Measurements from ENCODE around the gene TNFRSF1A.
"Not testable (repeated sequence)": the region's sequence is repeated elsewhere in the genome, so short reads cannot be mapped to it uniquely, and the experiment has no call there.

Gene TNFRSF1A

GRCh38 chr12:6356374-6356820, 14.5 kb upstream of the TNFRSF1A start:
- no peak for DNase-seq (ENCODE audit: low spot score)

DNA sequence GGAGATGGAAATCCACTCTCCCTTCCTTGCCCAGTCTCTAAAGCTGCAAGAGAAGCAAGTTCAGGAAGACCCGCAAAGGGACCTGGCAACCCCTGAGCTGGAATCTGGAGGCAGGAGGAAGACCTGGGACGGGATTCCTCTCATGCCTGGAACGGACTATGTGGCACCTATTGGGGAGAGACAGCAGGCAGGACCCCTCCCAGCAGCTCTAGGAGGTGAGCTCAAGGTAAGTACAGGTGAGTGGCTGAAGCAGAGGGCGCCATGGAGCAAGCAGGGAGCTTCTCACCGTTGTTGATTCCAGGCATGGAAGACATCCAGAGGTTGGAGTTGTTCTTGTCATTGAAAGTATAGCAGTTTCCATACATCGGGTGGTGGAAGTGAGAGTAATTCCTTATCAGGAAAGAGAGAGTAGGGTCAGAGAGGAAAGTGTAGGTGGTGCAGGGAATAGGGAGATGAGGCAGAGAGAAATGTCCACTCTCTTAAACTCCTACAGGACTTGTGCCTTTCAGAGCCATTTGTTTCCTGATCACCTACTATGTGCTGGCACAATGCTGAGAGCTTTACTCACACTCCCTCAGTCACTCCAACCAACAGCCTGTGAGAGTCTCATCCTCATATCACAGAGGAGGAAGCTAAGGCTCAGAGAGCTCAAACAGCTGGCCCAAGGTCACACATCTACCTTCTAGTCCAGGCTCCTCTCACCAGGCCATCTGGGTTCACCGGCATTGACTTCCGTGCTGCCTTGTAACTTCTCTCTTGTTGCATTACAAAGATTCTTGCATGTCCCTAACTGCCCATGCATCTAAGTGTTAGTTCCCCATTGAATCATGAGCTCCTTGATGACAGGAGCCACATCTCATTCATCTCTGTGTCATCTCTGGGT, 13.9 kb upstream of the TNFRSF1A start:
- no peak for DNase-seq (ENCODE audit: low spot score)

DNA sequence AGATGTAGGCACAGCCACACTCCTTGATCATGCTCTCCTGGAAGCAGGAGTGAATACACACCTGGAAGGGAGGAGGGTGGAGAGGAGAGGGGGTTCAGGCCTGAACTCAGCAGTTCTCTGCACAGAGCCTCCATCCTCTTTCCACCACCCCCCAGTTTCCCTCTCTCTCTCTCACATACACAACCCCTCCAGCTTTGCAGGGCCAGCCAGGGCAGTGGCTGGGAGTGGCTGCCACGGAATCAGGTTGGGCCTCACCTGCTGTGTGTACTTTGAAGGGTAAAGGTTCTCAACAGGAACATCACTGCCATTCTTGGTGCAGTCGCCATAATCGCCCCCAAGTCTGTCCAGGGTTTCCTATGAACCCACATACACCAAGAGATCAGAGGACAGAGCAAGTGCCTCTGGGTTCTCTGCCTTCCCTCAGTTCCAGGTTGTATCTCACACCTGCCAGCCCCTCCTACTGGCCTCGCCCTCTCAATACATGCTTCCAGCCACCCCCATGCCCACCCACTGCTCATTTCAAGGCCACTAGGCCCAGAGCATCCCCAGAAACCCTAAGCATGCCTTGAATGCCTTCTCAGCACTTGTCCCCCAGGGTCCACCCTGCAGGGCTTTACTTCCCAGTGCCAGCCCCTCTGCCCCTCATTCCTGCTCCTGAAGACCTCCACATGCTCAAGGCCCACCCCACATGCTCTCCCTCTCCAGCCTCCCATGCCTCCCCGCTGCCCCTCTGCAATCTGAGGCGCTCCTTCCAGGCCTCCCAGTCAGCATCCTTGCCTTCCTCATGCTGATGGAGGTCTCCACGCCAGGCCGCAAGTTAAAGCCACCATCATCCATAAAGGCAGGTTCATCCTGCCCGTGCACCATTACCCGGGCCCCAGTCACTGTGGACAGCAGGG, 12.9 kb upstream of the TNFRSF1A start:
- DNase-seq (ENCODE audit: low spot score): no peak

DNA sequence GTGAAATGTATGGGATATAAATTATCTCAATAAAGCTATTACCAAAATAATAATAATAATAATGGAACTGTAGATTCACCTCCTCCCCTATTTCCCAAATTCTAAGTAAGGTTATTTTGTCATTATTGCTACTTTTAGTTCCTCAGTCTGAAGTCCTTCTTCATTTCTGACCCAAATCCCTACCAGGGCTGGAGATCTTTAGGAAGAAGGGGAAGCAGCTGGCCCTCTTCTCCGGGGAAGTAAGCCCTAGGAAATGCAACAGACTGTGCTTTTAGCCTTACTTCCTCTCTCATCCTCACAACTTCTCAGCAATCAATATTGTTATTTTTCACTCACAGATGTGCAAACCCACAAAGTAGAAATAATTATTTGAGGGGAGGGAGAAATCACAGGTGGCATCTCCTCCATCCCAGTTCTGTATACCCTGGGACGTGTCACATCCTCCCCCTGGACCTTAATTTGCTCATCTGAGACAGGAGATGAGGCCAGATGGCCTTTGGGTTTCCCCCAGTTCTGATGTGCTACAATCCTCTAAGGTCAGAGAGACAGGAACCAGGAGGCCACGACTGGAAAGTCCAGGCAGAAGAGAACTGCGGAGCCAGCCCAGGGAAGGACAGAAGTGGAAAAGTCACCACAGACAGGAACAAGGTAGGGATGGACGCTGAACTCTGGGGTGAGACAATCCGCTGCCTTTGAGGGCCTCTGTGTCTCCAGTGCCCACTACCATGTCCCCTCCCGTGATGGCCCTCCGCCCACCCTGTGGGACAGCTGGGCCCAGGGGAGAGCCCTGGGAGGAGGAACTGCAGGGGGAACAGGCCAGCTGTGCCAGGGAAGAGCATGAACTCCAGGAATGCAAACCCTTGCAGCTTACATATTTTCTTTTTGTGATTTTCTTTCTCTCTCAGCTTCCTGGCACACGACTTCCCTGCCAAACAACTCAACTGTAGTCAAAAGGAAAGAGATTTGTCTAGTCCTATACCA, 10.6 kb upstream of the TNFRSF1A start:
- DNase-seq (ENCODE audit: low spot score): no peak

DNA sequence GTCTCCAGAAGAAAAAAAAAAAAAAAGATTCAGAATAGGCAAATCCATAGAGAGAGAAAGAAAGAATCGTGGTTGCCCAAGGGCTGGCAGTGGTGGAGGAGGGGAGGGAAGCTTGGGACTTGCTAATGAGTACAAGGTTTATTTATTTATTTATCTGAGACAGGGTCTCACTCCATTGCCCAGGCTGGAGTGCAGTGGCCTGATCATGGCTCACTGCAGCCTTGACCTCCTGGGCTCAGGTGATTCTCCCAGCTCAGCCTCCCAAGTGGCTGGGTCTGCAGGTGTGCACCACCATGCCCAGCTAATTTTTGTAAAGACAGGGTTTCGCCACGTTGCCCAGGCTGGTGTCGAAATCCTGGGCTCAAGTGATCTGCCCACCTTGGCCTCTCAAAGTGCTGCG, 9.7 kb upstream of the TNFRSF1A start:
- no peak for DNase-seq (ENCODE audit: low spot score)

GRCh38 chr12:6347367-6348338, 5.8 kb upstream of the TNFRSF1A start:
- no peak for DNase-seq (ENCODE audit: low spot score)

DNA sequence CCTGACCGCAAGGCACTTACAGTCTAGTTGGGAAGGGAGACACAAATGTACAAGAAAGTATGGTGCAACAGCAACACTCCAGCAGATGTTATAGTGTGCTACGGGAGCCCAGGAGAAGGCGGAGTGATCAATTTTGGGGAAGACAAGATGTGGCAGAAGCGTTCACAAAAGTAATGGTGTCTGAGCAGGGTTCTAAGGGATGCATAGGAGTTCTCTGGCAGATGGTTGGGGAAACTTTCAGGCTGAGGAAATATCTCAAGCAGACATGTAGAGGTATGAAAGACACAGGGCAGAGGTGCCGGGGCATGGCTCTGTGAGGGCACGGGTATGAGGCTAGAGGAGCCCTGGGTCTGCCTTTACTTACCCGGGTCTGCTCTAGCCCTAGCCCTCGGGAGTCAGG, 5.1 kb upstream of the TNFRSF1A start:
- no peak for DNase-seq (ENCODE audit: low spot score)

GRCh38 chr12:6346235-6346832, 4.5 kb upstream of the TNFRSF1A start:
- DNase-seq (ENCODE audit: low spot score): no peak

DNA sequence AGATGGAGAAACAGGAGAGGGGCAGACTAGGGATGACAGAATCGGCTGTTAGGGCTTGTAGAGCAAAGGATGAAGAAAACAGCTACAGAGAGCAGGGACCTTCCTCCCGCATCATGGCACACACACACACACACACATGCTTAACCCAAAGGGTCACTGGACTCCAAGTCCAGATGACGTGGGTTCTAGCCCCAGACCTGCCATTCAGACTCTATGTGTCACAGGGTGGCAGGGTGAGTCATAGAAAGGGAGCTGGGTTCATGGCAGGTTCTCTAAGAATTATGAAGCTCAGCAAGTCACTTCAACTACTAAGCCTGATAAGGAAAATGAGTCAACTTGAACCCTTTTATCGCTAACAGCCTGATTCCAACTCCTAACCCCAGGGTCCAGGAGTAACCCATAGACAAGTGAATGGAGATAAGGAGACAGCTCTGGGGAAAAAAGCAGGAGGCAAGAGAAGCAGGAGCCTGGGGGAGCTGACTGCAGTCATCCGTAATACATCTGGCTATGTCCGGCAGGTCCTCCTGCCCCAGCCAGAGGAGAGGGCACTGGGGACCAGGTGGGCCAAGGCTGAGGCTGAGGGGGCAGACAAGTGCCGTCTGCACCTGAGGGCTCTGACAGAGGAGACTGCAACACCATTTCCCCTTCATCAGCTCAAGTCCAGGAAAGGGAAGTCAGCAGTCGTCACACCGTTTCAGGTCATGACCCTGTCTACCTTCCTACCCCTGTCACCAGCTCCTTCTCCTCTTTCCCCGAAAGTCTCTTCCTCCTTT, 3.6 kb upstream of the TNFRSF1A start:
- peak; percentile 65 for DNase-seq (ENCODE audit: low spot score)

- not testable (repeated sequence) for DNase-seq (ENCODE audit: low spot score)
Measured at GRCh38 chr12:6344101-6344660, 2.3 kb upstream of the TNFRSF1A start.

DNA sequence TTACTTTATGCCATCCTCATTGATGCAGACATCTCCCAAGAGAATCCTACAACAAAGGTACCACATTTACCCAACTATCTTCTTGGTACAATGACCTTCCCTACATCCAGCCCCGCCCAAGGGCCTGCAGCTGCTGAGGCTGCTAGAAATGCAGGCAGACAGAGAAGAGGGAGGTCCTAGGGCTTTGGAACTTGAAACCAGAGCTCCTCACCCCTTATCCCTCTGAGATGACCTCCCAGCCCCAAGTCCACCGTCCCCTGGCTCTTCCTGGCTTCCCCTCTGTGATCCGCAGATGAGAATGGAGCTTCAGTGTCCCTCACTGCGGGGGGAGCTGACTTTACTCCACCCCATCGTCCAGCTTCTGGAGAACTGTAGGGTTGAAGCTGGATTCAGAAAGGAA, 1.6 kb upstream of the TNFRSF1A start:
- no peak for DNase-seq (ENCODE audit: low spot score)

DNA sequence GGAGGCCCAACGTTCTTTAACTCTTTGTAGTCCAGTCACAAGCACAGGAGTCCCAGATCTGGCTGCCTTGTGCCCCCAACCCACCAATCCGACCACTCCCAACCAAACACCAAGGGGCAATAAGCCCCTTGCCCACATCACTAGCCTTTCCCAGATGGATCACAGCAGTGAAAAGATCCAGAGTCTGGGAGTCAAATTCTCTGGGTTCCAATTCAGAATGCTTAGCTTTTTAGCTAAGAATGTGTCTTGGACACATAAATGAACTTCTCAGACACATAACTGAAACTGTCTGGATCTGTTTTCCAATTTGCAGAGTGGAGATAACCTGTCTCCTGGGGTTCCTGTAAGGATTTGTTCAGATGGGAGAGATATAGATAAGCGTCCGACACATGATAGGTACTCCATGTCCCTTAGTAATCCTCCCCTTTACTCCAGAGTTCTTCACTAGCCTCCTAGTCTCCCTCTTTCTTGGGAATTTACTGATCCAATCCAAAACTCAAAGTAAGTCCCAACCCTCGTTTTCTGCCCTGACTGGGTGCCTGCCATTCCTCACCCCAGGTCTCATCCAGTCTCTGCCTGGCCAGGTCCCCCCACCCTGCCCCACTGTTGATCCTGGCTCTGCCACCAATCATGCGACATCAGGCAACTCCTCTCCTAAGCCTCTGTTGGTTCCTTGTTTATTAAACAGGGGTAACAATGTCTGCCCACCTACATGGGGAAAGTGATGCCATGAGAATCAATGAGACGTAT, 439 bp upstream of the TNFRSF1A start:
- peak; percentile 19 for DNase-seq (ENCODE audit: low spot score)

DNA sequence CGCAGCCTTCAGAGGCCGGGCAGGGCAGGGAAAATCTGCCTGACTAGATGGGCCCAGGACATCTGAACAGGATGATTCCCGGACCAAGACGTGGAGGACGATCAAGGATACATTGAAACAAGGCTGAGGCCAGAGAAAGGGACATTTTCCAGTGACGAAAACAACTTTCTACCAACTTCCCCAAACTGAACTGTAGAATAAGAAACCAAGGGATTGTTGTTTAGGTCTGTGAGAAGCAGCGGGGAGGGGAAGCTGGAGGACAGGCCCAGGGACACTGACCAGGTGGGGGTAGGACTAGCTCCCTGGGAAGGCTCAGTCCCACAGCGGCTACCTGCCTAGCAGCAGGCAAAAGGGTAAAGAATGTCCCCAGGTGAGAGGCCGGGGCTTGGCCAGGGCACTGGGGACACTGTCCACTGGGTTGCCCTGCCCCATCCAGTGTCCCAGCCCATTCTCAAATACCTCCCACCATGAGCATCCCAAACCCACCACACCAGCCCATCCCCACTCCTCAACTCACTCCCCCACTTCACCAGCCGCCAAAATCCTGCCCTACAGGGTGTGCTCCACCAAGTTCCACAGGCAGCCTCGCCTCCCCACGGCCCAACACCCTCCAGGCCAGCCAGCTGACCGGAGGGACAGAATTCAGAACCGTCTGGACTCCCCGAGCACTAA, 995 bp downstream of the TNFRSF1A start:
- DNase-seq (ENCODE audit: low spot score): no peak

DNA sequence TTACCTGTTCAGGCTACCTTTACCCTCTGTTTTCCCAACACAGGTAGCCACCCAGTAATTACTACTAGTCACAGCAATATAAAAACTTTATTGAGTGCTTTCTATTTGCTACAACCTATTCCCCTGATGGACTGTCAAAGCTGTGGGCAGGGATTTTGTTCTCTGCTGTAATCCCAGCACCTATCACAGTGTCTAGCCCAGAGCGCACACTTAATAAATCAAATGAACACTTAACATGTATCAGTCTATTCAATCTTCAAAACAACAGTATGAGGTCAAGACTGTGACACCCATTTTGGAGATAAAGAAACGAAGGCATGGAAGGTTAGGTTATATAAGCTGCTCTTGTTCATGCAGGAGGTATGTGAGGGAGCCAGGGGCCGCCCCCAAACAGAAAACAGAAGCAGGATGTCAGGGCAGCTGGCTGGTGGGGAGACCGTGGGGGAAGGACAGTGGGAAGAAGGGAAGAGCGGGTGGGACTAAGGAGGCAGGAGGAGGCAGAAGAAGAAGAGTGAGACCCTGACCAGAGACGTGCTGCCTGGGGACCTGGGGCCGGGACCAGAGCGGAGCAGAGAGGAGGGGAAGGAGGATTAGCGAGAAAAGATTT, 1.7 kb downstream of the TNFRSF1A start:
- DNase-seq (ENCODE audit: low spot score): peak; percentile 77

DNA sequence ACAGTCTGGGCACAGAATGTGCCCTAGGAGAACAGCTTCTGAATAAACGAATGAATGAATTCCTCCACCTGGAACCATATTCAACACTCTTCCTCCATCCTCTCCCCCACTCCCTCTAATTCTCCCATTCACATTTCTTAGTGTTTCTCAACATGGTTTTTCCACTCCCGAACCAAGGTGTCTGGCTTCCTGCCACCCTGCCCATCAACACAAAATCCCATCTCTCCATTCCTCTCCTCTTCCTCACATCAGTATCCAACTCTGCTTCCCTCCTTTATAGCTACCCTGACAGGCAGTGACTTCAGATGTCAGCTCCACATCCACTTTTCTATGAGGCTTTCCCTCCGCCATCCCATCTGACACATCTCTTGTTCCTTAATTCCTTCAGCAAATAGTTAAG, 2.9 kb downstream of the TNFRSF1A start:
- no peak for DNase-seq (ENCODE audit: low spot score)

- DNase-seq (ENCODE audit: low spot score): not testable (repeated sequence)
Measured at GRCh38 chr12:6338536-6338935, 3.3 kb downstream of the TNFRSF1A start.

DNA sequence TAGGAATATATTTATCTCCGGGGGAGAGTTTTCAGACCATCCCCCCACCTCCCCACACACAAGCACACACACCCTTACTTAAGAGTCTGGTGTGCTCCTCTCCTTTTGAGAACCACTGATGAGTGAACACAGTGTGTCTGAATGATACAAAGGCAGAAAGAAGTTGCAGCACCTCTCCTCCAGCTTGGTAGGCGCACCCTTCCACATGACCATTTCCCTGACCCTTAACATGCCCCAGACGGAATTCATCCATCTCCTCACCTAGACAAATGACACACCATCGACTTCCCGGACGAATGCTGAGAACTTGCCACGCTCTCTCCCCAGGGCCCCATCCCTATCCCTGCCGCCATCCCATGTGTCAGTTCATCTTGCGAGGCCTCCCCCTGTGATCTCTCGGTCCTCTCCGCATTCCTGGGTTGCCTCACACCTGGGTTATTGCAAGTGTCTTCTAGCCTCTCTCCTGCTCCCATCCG, 3.9 kb downstream of the TNFRSF1A start:
- DNase-seq (ENCODE audit: low spot score): peak; percentile 48
